Glutamatergic neuron (in vitro differentiated cells): Measurements from ENCODE around the gene IFITM2. TPM values are rescaled to one million over a fixed set of nuclear protein-coding genes. Genes with fewer than 3 reads are reported as not detected.

Experiments
- DNase-seq: peaks from one replicate; pipeline ENCODE4 v3.0.0; 2022
- H3K27ac Mint-ChIP-seq: one replicate; pipeline ENCODE4 v1.8.0; 2020; ENCODE audit warnings: mild to moderate bottlenecking, mixed read lengths, inconsistent platforms; ENCODE audit not compliant: unreplicated experiment
- H3K27me3 Mint-ChIP-seq: one replicate; pipeline ENCODE4 v1.8.0; 2020; ENCODE audit warnings: mild to moderate bottlenecking, moderate library complexity, mixed read lengths, inconsistent platforms; ENCODE audit not compliant: unreplicated experiment
- H3K36me3 Mint-ChIP-seq: one replicate; pipeline ENCODE4 v1.8.0; 2020; ENCODE audit warnings: mild to moderate bottlenecking, mixed read lengths, inconsistent platforms; ENCODE audit not compliant: unreplicated experiment
- H3K4me1 Mint-ChIP-seq: one replicate; pipeline ENCODE4 v1.8.0; 2020; ENCODE audit warnings: mild to moderate bottlenecking, low read depth, mixed read lengths, inconsistent platforms; ENCODE audit not compliant: unreplicated experiment
- H3K4me3 Mint-ChIP-seq: one replicate; pipeline ENCODE4 v1.8.0; 2020; ENCODE audit warnings: mild to moderate bottlenecking, mixed read lengths, inconsistent platforms; ENCODE audit not compliant: unreplicated experiment
- H3K9me3 Mint-ChIP-seq: one replicate; pipeline ENCODE4 v1.8.0; 2020; ENCODE audit warnings: mild to moderate bottlenecking, moderate library complexity, mixed read lengths, inconsistent platforms; ENCODE audit not compliant: unreplicated experiment
- CTCF ChIP-seq: fragments of 200-600 bp; sonication (generic); IDR thresholded peaks from one replicate; pipeline ENCODE4 v1.5.0; 2021; ENCODE audit not compliant: partially characterized antibody, unreplicated experiment
- total RNA-seq: library from RNA; stranded (reverse); fragmentation: NEBNext Ultra II Directional; extraction: Animal tissue kit (Norgen Biotek cat#: 25700); gene quantifications from one replicate; pipeline ENCODE4 v1.2.1, GENCODE V29; 2021; ENCODE audit not compliant: unreplicated experiment

The IFITM2 gene
- total RNA-seq, 1 donor from 2014 or later: 2.5 TPM

GRCh38 chr11:279966-280705, 27.5 kb upstream of the IFITM2 start:
- H3K27me3 Mint-ChIP-seq: peaks cover 22% of the 10 kb centered on the region
- H3K9me3 Mint-ChIP-seq: peaks cover 14% of the 10 kb centered on the region
- peak overlapping the region; percentile 59 for H3K4me3 Mint-ChIP-seq
- H3K36me3 Mint-ChIP-seq: peaks cover 5% of the 10 kb centered on the region
- peaks cover 3% of the 10 kb centered on the region for H3K4me1 Mint-ChIP-seq
- no peak for DNase-seq
- no peak overlapping the region for H3K27ac Mint-ChIP-seq
- TF ChIP-seq CTCF: no peak

DNA sequence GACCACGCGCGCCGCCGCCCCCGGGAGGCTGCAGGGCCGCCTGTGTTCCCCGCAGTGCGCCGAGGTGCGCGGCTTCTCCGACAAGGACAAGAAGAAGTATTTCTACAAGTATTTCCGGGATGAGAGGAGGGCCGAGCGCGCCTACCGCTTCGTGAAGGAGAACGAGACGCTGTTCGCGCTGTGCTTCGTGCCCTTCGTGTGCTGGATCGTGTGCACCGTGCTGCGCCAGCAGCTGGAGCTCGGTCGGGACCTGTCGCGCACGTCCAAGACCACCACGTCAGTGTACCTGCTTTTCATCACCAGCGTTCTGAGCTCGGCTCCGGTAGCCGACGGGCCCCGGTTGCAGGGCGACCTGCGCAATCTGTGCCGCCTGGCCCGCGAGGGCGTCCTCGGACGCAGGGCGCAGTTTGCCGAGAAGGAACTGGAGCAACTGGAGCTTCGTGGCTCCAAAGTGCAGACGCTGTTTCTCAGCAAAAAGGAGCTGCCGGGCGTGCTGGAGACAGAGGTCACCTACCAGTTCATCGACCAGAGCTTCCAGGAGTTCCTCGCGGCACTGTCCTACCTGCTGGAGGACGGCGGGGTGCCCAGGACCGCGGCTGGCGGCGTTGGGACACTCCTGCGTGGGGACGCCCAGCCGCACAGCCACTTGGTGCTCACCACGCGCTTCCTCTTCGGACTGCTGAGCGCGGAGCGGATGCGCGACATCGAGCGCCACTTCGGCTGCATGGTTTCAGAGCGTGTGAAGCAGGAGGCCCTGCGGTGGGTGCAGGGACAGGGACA, 26.7 kb upstream of the IFITM2 start:
- H3K27ac Mint-ChIP-seq: no peak overlapping the region
- H3K36me3 Mint-ChIP-seq: peaks cover 5% of the 10 kb centered on the region
- peaks cover 22% of the 10 kb centered on the region for H3K27me3 Mint-ChIP-seq
- no peak for TF ChIP-seq CTCF
- no peak for DNase-seq
- peaks cover 3% of the 10 kb centered on the region for H3K4me1 Mint-ChIP-seq
- no peak overlapping the region for H3K4me3 Mint-ChIP-seq
- peaks cover 13% of the 10 kb centered on the region for H3K9me3 Mint-ChIP-seq

DNA sequence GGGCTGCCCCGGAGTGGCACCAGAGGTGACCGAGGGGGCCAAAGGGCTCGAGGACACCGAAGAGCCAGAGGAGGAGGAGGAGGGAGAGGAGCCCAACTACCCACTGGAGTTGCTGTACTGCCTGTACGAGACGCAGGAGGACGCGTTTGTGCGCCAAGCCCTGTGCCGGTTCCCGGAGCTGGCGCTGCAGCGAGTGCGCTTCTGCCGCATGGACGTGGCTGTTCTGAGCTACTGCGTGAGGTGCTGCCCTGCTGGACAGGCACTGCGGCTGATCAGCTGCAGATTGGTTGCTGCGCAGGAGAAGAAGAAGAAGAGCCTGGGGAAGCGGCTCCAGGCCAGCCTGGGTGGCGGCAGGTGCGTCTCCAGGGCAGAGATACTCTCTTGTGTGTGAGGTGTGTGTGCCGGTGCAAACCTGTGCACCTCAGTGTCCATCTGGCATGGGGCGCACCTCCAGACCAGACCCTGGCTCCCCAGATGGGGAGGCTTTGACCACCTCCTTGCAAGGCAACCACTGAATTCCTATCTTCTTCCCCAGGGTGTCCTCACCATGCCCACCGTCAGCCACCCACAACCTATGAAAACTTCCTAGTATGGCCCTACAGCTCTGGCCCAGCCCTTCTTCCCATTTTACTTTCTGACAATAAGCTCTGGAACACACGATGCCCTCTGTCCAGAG, 26.0 kb upstream of the IFITM2 start:
- peaks cover 3% of the 10 kb centered on the region for H3K4me1 Mint-ChIP-seq
- H3K9me3 Mint-ChIP-seq: peaks cover 13% of the 10 kb centered on the region
- no peak for TF ChIP-seq CTCF
- H3K27ac Mint-ChIP-seq: no peak overlapping the region
- H3K4me3 Mint-ChIP-seq: no peak overlapping the region
- no peak for DNase-seq
- H3K27me3 Mint-ChIP-seq: peaks cover 22% of the 10 kb centered on the region
- H3K36me3 Mint-ChIP-seq: peaks cover 4% of the 10 kb centered on the region

GRCh38 chr11:282171-282570, 25.4 kb upstream of the IFITM2 start:
- Mint-ChIP-seq H3K9me3 (peaks cover 13% of the 10 kb centered on the region), H3K4me3 (no peak overlapping the region), H3K27me3 (peaks cover 25% of the 10 kb centered on the region), H3K36me3 (no peaks in the 10 kb centered on the region), H3K4me1 (peaks cover 3% of the 10 kb centered on the region), H3K27ac (no peak overlapping the region)
- DNase-seq: no peak
- TF ChIP-seq CTCF: no peak
